ENCODE data around the gene PLGRKT.
"Not testable (repeated sequence)": the region's sequence is repeated elsewhere in the genome, so short reads cannot be mapped to it uniquely, and the experiment has no call there.

PLGRKT gene

DNA sequence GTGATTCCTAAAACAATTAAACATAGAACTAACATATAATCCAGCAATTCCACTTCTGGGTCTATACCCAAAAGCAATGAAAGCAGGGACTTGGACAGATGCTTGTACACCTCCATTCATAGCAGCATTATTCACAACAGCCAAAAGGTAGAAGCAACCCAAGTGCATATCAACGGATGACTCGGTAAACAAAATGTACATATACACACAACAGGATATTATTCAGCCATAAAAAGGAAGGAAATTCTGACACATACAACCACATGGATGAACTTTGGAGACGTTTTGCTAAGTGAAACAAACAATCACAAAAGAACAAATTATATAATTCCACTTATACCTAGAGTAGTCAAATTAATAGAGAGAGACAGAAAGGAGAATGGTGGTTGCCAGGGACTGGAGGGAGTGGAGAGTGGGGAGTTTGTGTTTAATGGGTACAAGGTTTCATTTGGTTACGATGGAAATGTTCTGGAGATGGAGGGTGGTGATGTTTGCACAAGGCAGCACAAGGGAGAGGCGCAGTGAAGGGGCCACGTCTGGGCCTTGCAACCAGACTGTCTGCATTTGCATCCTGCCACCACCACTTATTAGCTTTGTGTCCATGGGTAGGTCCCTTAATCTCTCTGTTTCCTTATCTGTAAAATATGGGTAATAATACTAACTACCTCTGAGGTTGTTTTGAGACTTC, 61.8 kb downstream of the PLGRKT start:
- DNase-seq (ENCODE audit: low spot score): no peak

DNA sequence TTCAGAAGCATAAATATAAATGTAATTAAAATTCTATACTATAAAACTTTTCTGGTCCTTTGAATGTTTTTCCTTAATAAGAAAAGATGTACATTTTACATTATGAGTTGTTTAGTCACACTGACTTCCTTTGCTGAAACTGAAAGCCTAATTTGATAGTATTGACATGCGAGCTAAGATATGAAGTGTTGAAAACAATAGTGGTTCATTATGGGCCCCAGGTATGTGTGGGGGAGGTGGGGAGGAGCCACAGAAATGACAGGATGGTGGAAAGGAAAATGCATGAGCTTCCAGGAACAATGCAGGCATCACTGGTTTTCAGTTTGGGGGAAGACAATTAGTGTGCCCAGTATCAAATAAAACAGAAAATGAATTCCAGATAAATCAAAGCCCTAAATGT, 62.6 kb downstream of the PLGRKT start:
- DNase-seq (ENCODE audit: low spot score): no peak

DNA sequence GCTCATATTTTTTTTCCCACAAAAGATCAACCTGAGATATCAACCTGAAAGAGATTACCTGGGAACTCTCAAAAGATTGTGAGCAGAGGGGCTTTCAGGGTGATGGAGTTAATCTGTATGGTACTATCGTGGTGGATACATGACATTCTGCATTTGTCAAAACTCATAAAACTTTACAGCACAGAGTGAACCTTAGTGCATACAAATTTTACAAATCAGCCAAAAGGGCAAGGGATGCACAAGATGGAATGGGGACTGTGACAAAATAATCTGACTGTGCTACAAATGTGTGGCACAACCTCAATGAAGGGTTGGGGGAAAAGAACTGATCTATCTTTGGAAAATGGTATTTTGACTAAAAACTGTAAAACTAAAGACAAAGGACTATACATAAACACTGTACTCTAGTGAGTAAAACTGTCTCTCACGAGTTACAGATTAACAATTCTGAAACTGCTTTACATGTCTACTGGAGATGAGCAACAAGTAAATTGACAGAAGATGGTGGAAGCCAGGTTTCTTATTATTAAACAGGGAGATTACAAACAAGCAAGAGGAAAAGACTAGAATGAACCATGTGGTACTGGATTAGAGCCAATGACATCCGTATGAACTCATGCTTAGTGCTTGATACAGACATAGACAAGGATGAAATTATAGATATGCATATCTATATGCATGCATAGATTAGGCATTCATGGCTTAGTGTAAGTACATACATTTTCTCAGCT, 73.3 kb downstream of the PLGRKT start:
- peak; percentile 47 for DNase-seq (ENCODE audit: low spot score)

DNA sequence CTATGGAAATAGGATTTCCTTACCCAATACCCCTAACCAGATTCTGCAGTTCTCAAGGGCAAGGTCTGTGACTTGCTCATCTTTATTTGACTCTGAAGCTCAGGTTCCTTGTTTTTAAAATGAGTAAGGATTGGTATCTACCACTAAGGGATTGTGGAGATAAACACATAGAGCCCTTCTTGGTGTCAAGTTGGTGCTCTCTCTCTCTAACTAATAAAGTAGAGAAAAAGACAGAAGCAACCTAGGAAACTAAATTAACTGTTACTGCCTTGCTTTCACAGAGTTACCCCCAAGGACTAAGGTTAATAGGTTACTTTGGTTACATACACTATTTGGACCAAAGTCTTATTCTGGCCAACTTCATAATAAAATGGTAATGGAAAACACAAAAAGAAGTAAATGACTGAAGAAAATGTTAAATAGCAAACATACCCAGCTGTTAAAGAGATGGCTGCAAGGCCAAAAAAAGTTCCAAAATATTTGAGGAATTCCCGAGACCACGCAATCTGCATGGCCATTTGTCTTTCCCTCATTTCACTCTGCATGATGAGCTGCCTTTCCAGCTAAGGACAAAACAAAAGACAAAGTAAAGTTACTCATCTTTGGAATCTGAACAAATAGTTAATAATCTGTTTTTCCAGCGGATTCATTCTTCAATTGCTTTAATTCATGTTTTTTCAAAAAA, 76.3 kb downstream of the PLGRKT start:
- DNase-seq (ENCODE audit: low spot score): no peak

DNA sequence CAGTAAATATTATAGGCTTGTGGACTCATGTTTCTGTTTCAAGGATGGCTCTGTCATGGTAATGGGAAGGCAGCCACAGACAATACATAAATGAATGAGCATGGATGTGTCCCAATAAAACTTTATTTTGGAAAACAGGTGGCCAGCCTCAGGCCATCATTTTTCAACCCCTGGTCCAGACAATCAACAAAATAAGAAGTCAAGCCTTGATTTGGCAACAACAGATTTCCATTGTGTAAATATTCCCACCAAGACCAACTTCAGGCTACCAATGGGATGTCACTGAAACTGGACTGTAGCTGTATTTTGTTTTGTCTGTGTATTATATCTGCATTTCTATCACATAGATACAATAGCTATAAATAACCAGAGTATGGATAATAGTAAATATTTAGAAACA, 77.4 kb downstream of the PLGRKT start:
- DNase-seq (ENCODE audit: low spot score): no peak

DNA sequence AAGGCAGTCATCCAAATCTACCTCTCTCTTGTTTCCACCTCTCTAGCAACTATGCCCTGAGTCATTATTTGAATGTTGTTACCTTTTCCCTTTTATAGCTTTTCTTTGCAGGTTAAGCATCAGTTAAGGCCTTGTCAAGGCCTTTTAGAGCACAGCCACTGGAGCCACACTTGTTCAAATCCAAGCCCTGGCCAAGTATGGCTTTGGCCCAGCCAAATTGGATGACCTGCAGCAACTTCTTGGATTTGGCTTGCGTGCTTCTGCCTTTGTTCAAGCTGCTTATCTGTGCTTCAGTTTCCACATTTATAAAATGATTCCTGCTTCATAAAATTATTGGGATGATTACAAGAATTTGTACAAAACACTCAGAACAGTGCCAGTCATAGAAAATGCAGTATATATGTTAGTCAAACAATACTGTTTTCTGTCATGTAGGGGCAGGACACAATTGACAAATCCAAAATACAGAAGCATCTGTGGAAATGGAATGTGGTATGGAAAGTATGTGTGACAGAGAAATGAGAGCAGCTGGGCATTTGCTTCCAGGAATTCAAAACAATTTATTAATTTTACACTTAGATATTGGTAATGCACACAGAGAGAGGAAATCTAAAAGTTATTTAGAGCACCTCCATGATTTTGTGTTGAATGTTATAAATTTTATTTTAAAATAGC, 80.2 kb downstream of the PLGRKT start:
- no peak for DNase-seq (ENCODE audit: low spot score)

DNA sequence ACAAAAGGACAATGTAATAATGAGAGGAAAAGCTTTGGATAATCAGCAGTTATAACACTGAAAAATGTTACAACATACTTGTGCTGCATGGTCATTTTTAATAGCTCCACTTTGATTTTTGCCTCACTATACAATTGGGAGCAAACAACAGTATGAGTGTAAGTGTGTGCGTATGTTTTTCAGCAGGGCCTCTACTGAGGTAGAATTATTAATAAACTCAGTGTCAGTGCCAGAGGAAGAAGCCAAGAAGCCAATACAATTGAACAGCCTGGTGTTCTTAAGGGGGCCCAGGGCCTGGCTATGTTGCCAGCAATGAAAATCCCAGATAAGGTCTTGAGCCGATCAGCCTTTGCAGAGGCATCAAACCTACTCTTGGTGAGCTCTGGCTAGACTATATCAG, 81.9 kb downstream of the PLGRKT start:
- no peak for DNase-seq (ENCODE audit: low spot score)

DNA sequence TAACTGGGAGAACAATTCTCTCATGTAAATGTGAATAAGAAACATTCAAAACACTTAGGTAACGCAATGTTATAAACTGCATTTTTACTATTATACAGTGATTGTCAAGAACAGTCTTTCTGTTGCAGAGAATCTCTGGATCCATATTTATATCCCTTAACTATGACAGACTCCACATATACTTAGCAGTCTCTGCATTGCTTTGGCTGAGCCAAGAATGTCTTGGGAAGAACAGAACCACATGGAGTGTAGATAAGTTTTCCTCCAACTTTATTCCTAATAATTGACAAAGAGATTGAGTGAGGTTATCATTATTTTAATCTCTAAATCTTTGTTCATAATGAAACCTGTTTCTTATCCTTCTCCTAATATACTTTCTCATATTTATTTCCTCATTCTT, 82.5 kb downstream of the PLGRKT start:
- no peak for DNase-seq (ENCODE audit: low spot score)

DNA sequence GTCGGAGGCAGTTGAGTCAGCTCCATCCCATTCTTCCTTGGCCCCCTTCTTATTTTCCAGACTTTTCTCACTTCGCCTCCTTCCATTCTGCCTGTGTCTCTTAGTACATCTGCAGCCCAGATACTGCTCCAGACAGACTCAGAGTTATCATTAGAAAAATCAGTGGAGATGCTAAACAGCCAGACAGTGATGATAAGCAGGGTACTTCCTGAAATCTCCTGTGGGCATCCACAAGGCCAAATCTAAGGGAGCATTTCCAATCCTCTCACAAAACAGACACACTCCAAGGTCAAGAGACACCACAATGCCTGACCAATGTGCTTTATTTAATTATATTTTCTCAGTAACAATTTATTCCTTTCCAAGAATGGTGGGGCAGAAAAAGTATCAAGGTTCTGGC, 83.5 kb downstream of the PLGRKT start:
- DNase-seq (ENCODE audit: low spot score): no peak

DNA sequence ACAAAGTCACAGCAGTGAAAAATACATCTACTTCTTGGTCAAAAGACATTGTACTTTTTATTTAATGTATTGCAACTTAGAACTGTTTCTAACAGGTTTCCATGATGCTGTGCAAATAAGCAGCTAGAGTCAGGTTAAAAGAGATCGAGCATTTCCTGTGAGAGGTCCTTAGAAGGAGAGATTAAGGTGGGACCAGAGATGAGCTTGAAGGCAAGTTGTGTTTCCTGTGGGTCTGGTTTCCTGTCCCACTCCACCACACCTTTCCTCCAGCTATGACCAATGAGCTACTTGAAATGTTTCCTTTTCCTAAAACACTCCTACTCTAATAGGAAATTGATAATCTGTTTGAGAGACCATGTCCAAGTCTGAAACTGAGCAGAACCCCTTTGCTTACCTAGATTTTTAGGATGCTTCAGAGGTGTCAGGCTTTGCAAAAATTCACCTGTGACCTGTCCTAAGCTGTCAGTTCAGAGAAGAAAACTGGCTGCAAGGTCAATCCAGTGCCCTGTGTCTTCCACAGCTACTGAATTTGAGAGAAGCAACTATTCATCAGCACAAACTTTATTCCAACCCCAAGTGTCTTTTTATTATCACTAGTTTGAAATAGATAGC, 85.0 kb downstream of the PLGRKT start:
- DNase-seq (ENCODE audit: low spot score): no peak

DNA sequence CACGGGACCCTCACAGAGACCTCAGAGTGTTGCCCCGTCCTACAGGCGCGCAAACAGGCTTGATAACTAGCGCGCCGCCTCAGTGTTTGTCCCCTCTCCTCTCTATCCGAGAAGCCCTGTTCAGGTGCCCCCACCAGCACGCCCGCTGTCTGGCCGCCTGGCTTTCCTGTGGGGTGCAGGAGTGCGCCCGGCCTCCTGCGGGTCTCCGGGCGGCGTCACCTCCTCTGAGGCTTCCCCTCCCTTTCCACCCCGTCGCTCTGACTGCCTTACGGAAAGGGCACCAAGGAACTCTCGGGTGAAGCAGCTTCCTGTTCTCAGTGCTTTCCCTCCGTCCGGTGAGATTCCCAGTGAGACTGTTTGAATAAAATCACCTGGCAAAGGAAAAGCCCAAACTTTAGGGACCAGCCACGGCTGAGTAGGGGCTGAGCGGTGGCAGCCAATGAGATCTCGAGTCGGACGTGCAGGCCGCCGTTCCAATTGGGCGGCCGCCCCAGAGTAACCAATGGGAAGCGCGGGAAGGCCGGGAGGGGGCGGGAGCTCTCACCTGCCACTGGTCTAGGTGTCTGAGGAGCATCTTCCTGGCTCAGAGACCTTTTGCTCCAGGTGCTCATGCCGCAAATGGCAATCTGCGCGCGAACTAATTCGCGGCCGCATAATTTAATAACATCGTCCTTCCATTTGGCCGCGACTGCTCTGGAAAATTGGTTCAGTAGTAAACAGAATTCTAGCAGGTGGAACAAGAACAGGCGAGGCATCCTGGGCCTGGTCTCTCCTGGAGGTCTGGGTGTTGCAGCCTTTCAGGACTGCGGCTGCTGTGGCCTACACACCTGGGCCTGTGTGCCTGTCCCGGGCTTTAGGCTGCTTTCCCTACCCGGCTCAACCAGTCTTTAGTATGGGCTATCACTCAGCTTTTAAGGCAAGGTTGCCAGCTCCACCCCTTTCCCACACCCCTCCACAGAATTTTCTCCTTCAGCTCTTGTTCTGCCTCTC, 98.4 kb downstream of the PLGRKT start, which contains the start of gene RLN1:
TSS of gene RLN1 (minus strand) at position 885 of the 990 bp plus-strand sequence. CDS start at position 755, 130 bp downstream.
- DNase-seq (ENCODE audit: low spot score): peak; percentile 18

DNA sequence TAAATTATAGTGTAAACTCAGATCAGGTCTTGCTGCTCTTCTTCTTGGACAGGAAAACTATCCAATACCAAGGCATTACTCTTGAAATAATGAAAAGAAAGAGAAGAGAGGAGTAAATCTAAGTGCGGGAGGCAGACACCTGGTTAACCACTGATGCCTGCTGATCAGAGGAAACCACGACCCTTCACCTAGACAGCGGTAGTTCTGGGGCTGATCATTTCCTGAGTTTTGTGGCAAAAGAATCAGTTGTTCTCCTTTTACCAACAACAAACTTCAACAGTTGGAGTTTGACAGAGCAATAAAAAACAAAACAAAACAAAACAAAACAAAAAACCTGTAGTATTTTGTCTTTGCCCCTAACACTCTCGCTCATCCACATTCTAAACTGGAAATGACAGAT, 101.0 kb downstream of the PLGRKT start:
- no peak for DNase-seq (ENCODE audit: low spot score)

DNA sequence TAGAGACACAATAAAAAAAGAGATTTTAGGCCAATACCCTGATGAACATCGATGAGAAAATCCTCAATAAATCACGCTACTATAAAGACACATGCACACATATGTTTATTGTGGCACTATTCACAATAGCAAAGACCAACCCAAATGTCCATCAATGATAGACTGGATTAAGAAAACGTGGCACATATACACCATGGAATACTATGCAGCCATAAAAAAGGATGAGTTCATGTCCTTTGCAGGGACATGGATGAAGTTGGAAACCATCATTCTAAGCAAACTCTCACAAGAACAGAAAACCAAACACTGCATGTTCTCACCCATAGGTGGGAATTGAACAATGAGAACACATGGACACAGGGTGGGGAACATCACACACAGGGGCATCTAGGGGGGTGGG, 106.4 kb downstream of the PLGRKT start:
- not testable (repeated sequence) for DNase-seq (ENCODE audit: low spot score)

DNA sequence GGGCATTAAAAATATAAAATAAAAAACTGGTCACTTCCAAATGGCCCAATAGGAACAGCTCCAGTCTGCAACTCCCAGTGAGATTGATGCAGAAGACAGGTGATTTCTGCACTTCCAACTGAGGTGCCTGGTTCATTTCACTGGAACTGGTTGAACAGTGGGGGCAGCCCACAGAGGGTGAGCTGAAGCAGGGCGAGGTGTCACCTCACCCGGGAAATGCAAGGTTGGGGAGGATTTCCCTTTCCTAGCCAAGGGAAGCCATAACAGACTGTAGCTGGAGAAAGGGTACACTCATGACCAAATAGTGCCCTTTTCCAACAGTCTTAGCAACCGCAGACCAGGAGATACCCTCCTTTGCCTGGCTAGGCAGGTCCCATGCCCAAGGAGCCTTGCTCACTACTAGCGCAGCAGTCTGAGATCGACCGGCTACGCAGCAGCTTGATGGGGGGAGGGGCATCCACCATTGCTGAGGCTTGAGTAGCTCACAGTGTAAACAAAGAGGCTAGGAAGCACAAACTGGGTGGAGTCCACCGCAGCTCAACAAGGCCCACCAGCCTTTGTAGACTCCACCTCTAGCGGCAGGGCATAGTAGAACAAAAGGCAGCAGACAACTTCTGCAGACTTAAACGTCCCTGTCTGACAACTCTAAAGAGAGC, 110.7 kb downstream of the PLGRKT start:
- DNase-seq (ENCODE audit: low spot score): no peak

DNA sequence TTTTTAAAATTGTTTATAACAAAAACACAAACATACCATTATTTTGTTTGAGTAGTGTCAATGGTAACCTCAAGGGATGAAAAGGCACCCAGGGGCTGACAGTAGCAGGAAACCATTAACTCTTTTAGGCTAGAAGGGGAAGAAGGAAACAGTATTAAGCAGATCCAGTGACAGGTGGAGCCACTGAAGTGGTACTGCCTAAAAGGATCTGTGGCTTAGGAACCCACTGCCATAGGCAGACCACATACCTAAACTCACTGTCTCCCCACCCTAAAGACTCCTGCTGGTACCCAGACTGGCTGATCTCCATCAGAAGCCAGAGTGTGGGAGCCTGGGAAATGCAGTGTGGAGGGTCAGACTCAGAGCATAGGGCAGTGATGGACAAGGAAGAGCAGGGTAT, 111.5 kb downstream of the PLGRKT start:
- DNase-seq (ENCODE audit: low spot score): no peak

DNA sequence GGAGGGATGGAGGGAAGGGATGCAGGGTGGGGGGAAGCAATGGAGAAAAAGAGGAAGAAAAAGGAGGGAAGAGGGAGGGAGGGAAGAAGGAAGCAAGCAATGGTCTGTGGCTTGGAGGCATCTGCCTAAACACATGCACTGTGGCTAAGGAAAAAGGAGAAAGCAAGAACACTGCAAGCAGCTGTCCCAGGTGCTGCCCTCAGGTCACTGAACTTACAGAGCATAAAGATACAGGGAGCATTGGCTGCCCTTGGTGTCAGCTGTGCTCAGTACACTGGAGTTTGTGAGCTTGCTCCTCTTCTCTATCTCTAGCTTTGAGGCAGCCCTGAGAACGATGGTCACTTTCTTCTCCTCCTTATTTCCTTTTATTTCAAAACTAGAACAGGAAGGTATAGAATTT, 116.1 kb downstream of the PLGRKT start:
- not testable (repeated sequence) for DNase-seq (ENCODE audit: low spot score)

DNA sequence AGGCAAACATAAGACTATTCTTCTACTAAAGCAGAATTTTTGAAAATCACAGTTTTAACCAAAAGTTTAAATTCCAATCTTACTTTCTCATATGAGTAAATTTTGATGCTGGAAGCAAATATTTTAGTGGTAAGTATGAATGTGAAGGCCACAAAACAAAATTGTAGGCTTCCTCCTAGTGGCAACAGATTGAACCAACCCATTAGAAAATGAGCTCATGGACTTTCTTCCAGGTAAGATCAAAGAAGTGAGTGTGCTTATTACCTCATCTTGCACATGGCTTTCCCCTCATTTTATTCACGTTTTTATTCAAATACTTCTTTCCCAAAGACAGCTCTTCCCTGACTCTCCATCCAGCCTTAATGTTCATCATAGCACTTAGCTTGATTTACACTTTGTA, 116.7 kb downstream of the PLGRKT start:
- DNase-seq (ENCODE audit: low spot score): no peak

DNA sequence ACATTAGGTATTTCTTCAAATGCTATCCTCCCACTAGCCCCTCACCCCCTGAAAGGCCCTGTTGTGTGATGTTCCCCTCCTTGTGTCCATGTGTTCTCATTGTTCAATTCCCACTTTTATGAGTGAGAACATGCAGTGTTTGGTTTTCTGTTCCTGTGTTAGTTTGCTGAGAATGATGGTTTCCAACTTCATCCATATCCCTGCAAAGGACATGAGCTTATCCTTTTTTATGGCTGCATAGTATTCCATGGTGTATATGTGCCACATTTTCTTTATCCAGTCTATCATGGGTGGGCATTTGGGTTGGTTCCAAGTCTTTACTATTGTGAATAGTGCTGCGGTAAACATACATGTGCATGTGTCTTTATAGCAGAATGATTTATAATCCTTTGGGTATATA, 121.3 kb downstream of the PLGRKT start:
- not testable (repeated sequence) for DNase-seq (ENCODE audit: low spot score)

DNA sequence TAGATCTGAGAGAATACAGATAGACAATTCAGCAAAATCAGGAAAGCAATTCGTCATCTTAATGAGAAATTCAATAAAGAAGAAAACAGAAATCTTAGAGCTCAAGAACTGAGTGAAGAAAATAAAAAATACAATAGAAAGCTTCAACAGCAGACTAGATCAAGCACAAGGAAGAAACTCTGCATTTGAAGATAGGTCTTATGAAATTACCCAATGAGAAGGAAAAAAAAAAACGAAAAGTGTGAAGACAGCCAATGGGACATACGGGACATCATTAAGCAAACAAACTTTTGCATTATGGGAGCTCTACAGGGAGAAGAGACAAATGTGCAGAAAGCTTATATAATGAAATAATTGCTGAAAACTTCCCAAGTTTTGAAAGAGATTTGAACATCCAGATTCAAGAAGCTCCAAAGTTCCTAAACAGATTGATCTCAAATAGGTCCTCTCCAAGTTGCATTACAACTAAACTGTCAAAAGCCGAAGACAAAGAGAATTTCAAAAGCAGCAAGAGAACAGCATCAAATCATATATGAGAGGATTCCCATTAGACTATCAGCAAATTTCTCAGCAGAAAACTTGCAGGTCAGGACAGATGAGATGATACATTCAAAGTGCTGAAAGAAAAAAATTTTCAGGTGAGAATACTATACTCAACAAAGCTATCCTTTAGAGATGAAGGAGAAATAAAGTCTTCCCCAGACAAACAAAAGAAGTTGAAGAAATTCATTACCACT, 122.4 kb downstream of the PLGRKT start:
- no peak for DNase-seq (ENCODE audit: low spot score)

DNA sequence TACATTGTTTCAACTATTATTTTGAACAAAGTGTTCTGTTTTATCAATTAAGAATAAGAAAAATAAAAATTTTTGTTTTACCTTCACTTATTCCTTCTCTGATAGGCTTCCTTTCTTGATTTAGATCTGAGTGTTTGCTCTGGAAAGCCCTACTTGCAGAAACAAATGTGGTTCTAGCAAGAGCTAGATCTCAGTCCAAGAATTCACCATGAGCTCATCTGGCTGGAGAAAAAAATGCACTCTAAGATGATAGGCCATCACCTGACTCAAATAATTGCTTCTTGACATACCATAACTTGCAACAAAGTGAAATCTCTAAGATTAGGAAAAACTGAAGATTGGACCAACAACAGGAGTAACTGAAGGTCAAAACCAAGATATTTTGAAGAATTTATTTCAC, 126.9 kb downstream of the PLGRKT start:
- no peak for DNase-seq (ENCODE audit: low spot score)

All from globus pallidus (tissue), 1 donor.